Measurements from ENCODE around the gene RCOR2.
"Not testable (repeated sequence)": the region's sequence is repeated elsewhere in the genome, so short reads cannot be mapped to it uniquely, and the experiment has no call there.

Gene RCOR2

DNA sequence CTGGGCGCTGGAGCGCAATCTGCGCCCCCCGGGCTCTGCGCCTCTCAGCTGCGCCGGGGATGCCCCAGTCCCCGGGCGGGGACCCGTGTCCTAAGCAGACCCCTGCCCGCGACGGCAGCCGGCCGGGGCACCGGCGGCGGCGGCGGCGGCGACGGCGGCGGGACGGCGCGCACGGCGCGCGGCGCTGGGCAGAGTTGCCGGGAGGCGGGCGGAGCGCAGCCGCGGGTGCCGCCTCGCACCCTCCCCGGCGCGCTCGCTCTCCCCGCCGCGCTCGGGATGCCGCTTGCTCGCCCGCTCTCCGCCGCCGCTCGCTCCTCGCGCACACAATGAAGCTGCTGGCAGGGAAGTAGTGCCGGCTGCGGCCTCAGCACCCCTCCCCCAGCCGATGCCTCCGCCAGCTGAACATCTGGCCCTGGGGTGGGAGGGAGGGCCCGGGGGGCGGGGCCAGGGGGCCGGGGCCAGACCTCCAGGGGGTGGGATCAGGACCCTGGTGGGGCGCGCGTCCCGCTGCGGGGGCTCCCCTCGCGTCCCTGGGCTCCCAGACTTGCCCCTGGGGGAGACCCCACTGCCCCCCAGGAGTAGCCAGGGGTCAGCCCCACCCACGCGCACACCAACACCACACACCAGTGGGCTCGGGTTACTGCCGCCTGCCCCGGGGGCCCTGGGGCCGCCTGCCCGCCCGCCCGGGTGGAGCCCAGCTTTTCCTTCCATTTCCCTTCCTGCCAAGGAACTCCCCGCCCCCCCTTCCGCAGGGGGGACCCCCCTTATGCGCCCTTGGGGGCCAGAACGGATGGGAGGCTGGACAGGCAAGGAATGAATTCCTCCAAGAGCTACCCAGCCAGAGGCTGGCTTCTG lies at the start of gene RCOR2:
RCOR2 (minus strand) TSS at position 328 of the 855 bp plus-strand sequence. CDS start 708 bp downstream, outside the sequence.
- DNase-seq, result no peak

DNA sequence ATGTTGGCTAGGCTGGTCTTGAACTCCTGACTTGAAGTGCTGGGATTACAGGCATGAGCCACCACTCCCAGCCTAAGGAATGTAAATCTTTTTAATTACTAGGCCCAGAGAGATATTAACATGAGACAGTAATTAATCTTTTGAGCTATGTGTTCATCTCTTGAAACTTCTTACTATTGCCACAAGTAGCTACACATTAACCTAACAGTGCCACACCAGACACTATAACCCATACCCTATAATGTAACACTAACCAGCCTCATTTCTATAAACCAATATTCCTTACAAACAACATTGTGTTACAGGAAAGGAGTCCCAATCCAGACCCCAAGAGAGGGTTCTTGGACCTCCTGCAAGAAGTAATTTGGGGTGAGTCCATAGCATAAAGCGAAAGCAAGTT lies 49.5 kb upstream of the RCOR2 start:
- DNase-seq, result no peak

DNA sequence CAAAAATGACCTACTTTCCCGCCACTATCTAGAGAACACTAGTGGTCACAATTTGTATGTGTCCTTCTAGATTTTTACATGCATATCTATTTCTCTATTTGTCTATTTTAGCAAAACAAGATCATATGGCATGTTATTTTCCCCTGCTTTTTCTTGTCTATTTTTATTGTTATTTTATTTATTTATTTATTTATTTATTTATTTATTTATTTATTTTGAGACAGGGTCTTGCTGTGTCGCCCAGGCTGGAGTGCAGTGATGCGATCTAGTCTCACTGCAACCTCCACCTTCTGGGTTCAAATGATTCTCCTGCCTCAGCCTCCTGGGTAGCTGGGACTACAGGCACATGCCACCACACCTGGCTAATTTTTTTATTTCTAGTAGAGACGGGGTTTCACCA lies 46.9 kb upstream of the RCOR2 start:
- DNase-seq, result not testable (repeated sequence)

DNA sequence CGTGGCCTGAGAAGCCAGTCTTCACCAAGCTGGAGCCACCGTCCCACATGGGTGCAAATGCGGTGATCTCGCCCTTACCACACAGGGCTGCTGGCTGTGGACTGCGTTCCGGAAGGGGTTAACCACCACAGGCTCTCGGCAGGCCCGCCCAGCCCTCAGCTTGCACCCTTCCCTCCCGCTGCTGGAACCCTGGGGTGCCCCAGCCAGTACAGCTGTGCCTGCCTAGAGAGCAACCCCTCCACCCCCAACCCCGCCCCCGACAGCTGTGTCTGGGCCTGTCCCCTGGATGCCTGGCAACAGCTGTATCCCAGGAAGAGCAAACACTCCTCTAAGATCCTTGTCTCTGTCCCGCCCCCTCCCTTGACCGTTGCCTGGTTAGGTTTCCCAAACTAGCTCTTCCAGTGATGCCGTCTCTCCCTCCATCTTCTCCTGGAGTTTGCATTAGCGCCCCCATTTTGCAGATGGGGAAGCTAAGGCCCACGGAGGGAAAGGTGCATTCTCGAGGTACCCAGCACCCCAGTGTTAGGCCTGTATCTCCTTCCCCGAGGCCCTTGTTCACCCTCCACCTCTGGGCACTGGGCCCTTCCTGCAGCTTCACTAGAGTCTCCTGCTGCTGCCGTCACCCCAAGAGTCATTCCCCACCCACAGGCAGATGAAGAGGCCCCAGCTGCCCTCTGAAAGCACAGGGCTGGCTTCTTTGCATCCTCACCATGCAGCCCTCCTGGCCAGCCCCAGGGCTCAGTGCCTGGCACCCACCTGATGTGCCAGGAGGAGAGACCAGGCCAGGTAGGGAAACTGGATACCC lies 44.8 kb upstream of the RCOR2 start:
- no peak for DNase-seq

- DNase-seq, result no peak
Measured at GRCh38 chr11:63958008-63958407, 41.0 kb upstream of the RCOR2 start.

- no peak for DNase-seq
Measured at GRCh38 chr11:63952570-63952969, 35.6 kb upstream of the RCOR2 start.

DNA sequence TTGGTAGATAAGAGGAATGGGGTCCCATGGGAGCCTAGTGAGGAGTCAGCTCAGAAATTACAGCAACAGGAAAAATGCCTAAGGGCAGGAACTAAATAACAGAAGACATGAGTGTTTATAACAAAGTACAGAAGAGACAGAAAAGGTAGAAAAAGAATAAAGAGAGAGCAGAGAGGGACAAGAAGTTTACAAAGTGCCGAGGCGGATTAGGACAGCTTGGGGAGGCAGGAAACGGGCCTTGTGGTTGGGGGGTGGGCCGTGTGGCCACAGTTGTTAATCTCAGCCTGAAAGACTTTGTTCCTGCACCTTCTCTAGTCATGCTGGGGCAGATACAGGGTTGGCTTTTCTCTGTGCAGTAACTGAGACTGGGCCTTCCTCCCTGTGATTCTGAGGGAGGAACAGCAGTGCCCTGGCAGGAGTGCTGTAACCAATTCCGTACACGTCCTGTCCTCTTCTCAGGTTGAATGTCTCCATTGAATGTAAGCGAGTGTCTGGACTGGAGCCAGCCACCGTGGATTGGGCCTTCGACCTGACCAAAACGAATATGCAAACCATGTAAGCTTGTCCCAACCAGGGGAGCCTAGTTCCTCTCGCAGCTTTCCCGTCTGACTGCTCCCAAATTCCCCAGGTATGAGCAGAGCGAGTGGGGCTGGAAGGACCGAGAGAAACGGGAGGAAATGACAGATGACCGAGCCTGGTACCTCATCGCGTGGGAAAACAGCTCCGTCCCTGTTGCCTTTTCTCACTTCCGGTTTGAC lies 35.0 kb upstream of the RCOR2 start:
- DNase-seq, result no peak

DNA sequence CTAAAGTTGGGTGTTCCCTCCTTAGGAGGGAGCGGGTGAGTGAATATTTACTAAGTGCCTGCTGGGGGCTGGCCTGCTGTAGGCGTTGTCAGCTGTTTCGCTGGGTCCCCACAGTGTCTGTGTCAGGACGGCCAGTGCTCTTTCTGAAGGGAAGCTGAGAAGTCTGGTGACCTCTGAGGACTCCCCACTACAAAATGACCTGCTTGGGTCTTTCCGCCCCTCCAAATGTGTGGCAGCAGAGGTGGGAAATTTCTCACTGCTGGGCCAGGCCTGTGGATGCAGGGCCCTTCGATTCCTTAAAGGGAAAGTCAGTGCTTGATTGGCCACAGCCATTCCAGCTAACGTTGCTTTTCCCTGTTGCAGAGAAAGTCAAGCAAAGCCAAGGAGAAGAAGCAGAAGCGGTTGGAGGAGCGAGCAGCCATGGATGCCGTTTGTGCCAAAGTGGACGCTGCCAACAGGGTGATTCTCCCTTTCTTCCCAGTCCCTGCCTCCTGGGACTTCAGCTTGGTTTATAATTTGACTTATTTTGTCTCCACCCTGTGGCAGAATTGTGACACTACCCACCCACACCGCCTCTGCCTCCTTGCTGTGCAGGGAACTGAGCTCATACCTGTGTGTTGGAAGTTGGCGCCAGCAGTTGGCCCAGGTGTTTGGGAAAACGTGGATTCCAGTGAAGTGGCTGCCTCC lies 28.7 kb upstream of the RCOR2 start:
- peak; percentile 58 for DNase-seq

DNA sequence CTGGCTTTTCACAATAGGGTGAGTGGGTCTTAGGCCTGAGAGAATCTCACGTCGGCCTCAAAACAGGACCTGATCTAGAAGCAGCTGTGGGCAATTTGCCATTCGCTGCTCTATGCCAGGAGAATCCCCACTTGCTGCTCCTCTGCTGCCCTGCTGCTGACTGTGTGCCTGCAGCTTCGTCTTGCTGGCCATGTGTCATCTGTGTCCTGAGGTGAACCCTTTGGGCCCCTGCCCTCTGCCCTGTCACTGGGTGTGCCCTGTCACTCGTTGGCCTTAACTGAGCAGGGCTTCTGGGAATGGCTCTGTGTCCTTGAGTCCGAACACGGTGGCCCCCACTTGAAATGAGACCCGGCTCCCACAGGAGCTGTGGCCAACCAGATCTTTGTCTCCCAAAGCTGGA lies 28.0 kb upstream of the RCOR2 start:
- DNase-seq, result no peak

- DNase-seq, result no peak
Measured at GRCh38 chr11:63942803-63943202, 25.8 kb upstream of the RCOR2 start.

GRCh38 chr11:63941901-63942300 lies 24.9 kb upstream of the RCOR2 start:
- no peak for DNase-seq

DNA sequence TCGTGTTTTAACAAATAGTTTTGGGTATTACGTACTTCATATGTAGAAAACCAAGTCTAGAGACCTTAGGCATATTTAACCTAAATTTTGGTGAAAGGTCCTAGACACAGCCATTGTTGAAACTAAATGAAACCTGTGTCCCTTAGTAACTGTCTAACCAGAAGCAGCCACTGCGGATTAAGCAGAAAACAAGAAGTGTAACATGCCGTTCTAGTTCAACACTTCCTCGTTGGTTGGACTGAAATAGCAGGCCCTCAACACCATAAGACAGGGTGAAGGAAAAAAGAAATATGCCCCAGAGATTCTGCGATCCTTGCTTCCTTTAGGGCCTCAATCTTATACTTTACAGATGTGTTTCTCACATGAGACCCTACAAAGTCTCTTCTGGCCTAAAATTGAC lies 23.8 kb upstream of the RCOR2 start:
- DNase-seq, result no peak

- no peak for DNase-seq
Measured at GRCh38 chr11:63939397-63939891, 22.5 kb upstream of the RCOR2 start.

GRCh38 chr11:63938479-63939396 lies 21.8 kb upstream of the RCOR2 start, which contains the start of gene NAA40:
NAA40 (plus strand) TSS chr11:63939002; CDS start chr11:63939097, 95 bp downstream.
- peak; percentile 100 for DNase-seq

- no peak for DNase-seq
Measured at GRCh38 chr11:63937713-63938478, 20.9 kb upstream of the RCOR2 start.

GRCh38 chr11:63933459-63933858 lies 16.5 kb upstream of the RCOR2 start:
- no peak for DNase-seq

DNA sequence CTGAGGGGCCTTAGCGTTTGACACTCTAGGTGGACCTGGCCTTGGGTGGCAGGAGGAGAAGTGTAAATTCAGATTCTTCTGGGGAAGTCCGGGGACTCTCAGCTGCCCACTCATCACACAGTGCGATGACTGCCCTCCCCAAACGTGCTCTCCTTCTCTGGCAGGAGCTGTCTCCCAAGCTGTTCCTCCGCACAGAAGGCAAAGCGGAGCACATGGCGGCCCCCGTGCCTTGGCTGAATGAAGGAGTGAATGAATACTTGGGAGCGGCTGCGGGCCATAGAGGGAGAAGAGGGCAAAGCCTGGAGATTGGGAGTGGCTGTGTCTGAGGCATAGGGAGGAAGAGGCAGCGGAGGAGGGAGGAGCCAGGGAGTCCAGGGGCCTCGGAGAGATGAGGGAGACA lies 14.9 kb upstream of the RCOR2 start:
- DNase-seq, result no peak

- DNase-seq, result no peak
Measured at GRCh38 chr11:63931045-63931444, 14.1 kb upstream of the RCOR2 start.

- DNase-seq, result no peak
Measured at GRCh38 chr11:63929616-63930015, 12.7 kb upstream of the RCOR2 start.

- DNase-seq, result no peak
Measured at GRCh38 chr11:63923319-63923718, 6.4 kb upstream of the RCOR2 start.
